ENCODE measurements around the gene PLXDC1. TPM values are rescaled to one million over a fixed set of nuclear protein-coding genes. Genes with fewer than 3 reads are reported as not detected.

Gene PLXDC1
- total RNA-seq, 2 experiments from 2014 or later = 1.7 to 2.4 TPM

- Mint-ChIP-seq H3K4me1 (ENCODE audit: low read depth) (peaks cover 72% of the 10 kb centered on the region), H3K4me3 (peak overlapping the region; percentile 40), H3K9me3 (no peaks in the 10 kb centered on the region), H3K27me3 (no peaks in the 10 kb centered on the region), H3K27ac (peak overlapping the region; percentile 88), H3K36me3 (ENCODE audit: low read depth) (no peaks in the 10 kb centered on the region)
- peak; percentile 29 for ATAC-seq
- POLR2A ChIA-PET = interaction anchor here (0.9 to 1.5 kb wide), 3 partner anchors 26 to 78 kb away, joined by 3 to 4 read pairs (median 3); no protein-coding TSS in a partner anchor
- no peak for TF ChIP-seq CTCF (IDR thresholded peaks at IDR 0.05)
- DNase-seq = peak; percentile 54
- intact Hi-C loops (cut with micrococcal nuclease) = no loop called here
- CTCF ChIA-PET = interaction anchor here (0.7 to 1.2 kb wide), 3 partner anchors 9 to 114 kb away, joined by 3 read pairs; no protein-coding TSS in a partner anchor
These were observed 54.8 kb downstream of the PLXDC1 start for GRCh38 chr17:39096508-39097149.

- intact Hi-C loops (cut with micrococcal nuclease) = no loop called here
- POLR2A ChIA-PET = interaction anchor here (1.6 kb wide), 1 partner anchor 196 kb away, joined by 6 read pairs; no protein-coding TSS in a partner anchor
These were observed 56.1 kb downstream of the PLXDC1 start for GRCh38 chr17:39095309-39095686.

GRCh38 chr17:39094607-39095308 is 56.7 kb downstream of the PLXDC1 start:
- peak overlapping the region; percentile 86 for H3K27ac Mint-ChIP-seq
- peaks cover 73% of the 10 kb centered on the region for H3K4me1 Mint-ChIP-seq (ENCODE audit: low read depth)
- intact Hi-C loops (cut with micrococcal nuclease) = no loop called here
- ATAC-seq = peak; percentile 66
- H3K4me3 Mint-ChIP-seq = peak overlapping the region; percentile 33
- no peaks in the 10 kb centered on the region for H3K9me3 Mint-ChIP-seq
- no peaks in the 10 kb centered on the region for H3K27me3 Mint-ChIP-seq
- ChIA-PET POLR2A (interaction anchor here (1.6 to 2.0 kb wide), 2 partner anchors 8 to 195 kb away, joined by 6 to 10 read pairs; no protein-coding TSS in a partner anchor), CTCF (interaction anchor here (0.7 to 3.1 kb wide), 4 partner anchors 70 to 141 kb away, joined by 3 to 12 read pairs (median 4); no protein-coding TSS in a partner anchor)
- no peak for TF ChIP-seq CTCF (IDR thresholded peaks at IDR 0.05)
- DNase-seq = peak; percentile 79
- no peaks in the 10 kb centered on the region for H3K36me3 Mint-ChIP-seq (ENCODE audit: low read depth)

More at GRCh38 chr17:39095309-39095686, 56.1 kb downstream of the PLXDC1 start:
- TF ChIP-seq CTCF (IDR thresholded peaks at IDR 0.05) = no peak
- peaks cover 71% of the 10 kb centered on the region for H3K4me1 Mint-ChIP-seq (ENCODE audit: low read depth)
- DNase-seq (no peak), ATAC-seq (no peak)
- CTCF ChIA-PET = interaction anchor here (0.7 to 3.1 kb wide), 3 partner anchors 70 to 141 kb away, joined by 3 to 12 read pairs (median 3); no protein-coding TSS in a partner anchor
- no peaks in the 10 kb centered on the region for H3K36me3 Mint-ChIP-seq (ENCODE audit: low read depth)
- H3K27me3 Mint-ChIP-seq = no peaks in the 10 kb centered on the region
- no peaks in the 10 kb centered on the region for H3K9me3 Mint-ChIP-seq
- H3K4me3 Mint-ChIP-seq = no peak overlapping the region
- H3K27ac Mint-ChIP-seq = peak overlapping the region; percentile 66

GRCh38 chr17:39092692-39093230 is 58.7 kb downstream of the PLXDC1 start:
- Mint-ChIP-seq H3K4me1 (ENCODE audit: low read depth) (peaks cover 63% of the 10 kb centered on the region), H3K27me3 (no peaks in the 10 kb centered on the region), H3K9me3 (no peaks in the 10 kb centered on the region), H3K36me3 (ENCODE audit: low read depth) (no peaks in the 10 kb centered on the region), H3K27ac (peak overlapping the region; percentile 84), H3K4me3 (peak overlapping the region; percentile 56)
- no peak for ATAC-seq
- no peak for TF ChIP-seq CTCF (IDR thresholded peaks at IDR 0.05)
- POLR2A ChIA-PET = interaction anchor here (0.7 to 2.4 kb wide), 4 partner anchors 10 to 61 kb away, joined by 3 to 10 read pairs (median 8); no protein-coding TSS in a partner anchor
- CTCF ChIA-PET = interaction anchor here (0.9 to 3.1 kb wide), 12 partner anchors 10 to 151 kb away, joined by 3 to 12 read pairs (median 4); partner anchors contain the start of gene PLXDC1
- intact Hi-C loops (cut with micrococcal nuclease) = no loop called here
- peak; percentile 12 for DNase-seq

Measured in activated CD8-positive, alpha-beta T cell treated with anti-CD3 and anti-CD28 coated beads for 36 hours (primary cell).